SIG-M5 treated with dmso at 0.1 percent for 504 hours (cell line): ENCODE measurements around the gene PROK1.
A peak's percentile ranks its signal among the peaks of the same experiment; 100 is the strongest.
"Not testable (repeated sequence)": the region's sequence is repeated elsewhere in the genome, so short reads cannot be mapped to it uniquely, and the experiment has no call there.

Experiments
- DNase-seq: peaks from one replicate; lab custom pipeline; 2025; ENCODE audit not compliant: unreplicated experiment; lab: John Stamatoyannopoulos, UW

Gene PROK1

GRCh38 chr1:110450929-110451328, at the start of gene PROK1:
Gene PROK1 (plus strand): TSS chr1:110451149. CDS start chr1:110451217, 68 bp downstream.
- DNase-seq, result no peak

- no peak for DNase-seq
These were observed 47.1 kb upstream of the PROK1 start for GRCh38 chr1:110403805-110404204.

GRCh38 chr1:110404401-110404800, 46.5 kb upstream of the PROK1 start:
- DNase-seq, result no peak

GRCh38 chr1:110406407-110406806, 44.5 kb upstream of the PROK1 start:
- DNase-seq, result not testable (repeated sequence)

GRCh38 chr1:110407260-110408210, 43.4 kb upstream of the PROK1 start, which contains the start of gene LAMTOR5:
Gene LAMTOR5 (minus strand): TSS chr1:110407694. CDS start chr1:110407620, 74 bp downstream.
- DNase-seq, result peak; percentile 93

GRCh38 chr1:110408488-110408887, 42.5 kb upstream of the PROK1 start:
- no peak for DNase-seq

- DNase-seq, result no peak
These were observed 41.6 kb upstream of the PROK1 start for GRCh38 chr1:110409316-110409715.

- DNase-seq, result no peak
These were observed 39.7 kb upstream of the PROK1 start for GRCh38 chr1:110411173-110411735.

GRCh38 chr1:110412576-110412975, 38.4 kb upstream of the PROK1 start:
- DNase-seq, result peak; percentile 65

GRCh38 chr1:110413045-110413444, 37.9 kb upstream of the PROK1 start:
- not testable (repeated sequence) for DNase-seq

- no peak for DNase-seq
These were observed 32.2 kb upstream of the PROK1 start for GRCh38 chr1:110418729-110419128.

GRCh38 chr1:110420023-110420662, 30.8 kb upstream of the PROK1 start:
- no peak for DNase-seq

- DNase-seq, result peak; percentile 33
These were observed 29.8 kb upstream of the PROK1 start for GRCh38 chr1:110420874-110421793.

- DNase-seq, result no peak
These were observed 26.0 kb upstream of the PROK1 start for GRCh38 chr1:110424699-110425611.

GRCh38 chr1:110425612-110426152, 25.3 kb upstream of the PROK1 start:
- no peak for DNase-seq

GRCh38 chr1:110426854-110427253, 24.1 kb upstream of the PROK1 start:
- DNase-seq, result no peak

- no peak for DNase-seq
These were observed 22.0 kb upstream of the PROK1 start for GRCh38 chr1:110428946-110429345.

- peak; percentile 23 for DNase-seq
These were observed 20.6 kb upstream of the PROK1 start for GRCh38 chr1:110430366-110430765.

- no peak for DNase-seq
These were observed 20.0 kb upstream of the PROK1 start for GRCh38 chr1:110430901-110431300.
